Measurements from ENCODE around the gene GZMB.
"Not testable (repeated sequence)": the region's sequence is repeated elsewhere in the genome, so short reads cannot be mapped to it uniquely, and the experiment has no call there.

Gene GZMB

DNA sequence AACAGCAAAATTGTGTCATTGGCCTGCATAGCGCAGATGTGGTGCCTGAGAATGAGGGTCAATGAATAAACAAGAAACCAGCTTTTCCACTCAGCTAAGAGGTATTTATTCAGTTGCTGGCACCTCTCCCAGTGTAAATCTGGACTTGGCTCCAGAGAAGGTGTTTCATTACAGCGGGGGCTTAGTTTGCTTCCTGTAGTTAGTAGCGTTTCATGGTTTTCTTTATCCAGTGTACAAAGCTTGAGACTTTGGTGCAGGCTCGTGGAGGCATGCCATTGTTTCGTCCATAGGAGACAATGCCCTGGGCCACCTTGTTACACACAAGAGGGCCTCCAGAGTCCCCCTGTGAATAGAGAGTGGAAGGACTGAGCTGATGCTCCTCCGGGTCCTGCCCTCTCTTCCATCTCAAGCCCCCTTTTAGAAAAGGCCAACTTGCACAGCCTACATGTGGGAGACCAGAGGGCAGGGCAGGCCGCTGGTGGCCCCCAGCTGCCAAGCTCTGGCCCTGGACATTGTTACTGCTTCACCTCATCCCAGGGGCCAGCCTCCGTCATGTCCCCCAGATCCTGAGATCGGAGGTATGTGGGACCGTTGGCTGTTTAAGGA is 3.0 kb downstream of the GZMB start:
- no peak for DNase-seq

DNA sequence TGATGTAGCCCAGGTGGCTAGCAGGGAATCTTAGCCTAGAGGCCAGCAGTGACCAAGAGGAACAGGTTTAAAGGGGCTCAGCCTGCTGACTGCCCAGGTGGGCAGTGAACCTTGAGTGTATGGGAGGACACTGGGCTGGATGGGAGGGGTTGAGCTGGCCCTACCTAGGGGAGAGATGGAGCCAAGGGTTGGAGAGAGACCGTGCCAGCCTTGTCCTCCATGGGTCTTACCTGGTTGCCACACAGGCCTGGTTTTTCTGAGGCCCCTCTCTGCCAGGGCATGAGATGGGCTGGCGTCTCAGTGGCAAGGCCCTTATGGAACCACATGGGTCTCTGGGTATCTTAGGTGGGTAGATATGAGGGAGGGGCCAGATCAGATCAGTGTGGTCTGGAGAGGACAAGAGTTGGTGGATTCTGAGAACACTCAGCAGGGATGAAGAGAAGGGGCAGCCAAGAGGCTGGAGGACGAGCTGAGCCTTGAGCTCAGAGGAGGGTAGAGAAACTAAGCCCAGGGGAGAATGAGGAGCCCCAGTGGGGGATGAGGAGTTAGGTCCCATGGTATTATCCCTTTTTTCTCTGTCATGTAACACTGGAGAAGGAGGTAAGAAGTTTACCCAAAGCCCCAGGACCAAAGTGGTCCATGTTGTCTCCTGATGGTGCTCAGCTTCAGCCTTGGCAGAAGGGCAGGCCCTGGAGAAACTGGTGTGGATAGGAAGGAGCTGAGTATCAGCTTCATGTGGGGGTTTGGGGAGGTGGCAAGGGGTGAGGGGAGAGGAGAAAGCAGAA is 3.7 kb downstream of the GZMB start:
- no peak for DNase-seq

DNA sequence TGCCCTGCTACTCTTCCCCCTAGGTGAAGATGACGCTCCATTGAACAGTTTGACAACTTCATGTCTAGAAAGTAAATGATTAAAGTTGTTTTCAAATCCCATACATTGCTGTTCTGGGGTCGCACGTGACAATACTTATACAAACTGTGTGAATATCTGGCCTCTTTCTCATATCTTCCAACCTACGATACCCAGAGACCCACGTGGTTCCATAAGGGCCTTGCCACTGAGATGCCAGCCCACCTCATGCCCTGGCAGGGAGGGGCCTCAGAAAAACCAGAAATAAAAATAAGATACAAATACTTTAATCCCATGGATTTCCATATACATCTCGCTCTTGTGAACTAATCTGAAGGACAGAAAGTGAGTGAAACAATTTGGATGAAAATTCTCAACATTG is 4.5 kb downstream of the GZMB start:
- no peak for DNase-seq

DNA sequence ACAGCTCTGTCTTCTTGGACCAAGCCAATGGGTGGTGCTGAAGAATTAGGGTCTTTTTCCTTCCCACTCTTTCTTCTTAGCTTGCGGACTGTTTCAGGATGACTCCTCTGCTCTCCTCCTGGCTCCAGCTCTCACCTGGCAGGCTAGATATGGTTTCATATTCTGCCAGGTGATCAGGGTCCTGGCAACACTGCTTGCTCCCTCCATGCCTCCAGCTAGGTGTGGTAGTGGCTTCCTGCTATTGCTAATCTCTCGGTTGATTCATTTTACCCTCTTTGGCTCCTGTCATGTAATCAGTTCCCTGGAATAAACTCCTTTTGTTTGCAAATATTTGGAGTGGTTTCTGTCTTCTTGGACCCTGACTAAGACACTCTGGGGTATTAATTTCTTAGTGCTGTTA is 20.2 kb downstream of the GZMB start:
- no peak for DNase-seq

DNA sequence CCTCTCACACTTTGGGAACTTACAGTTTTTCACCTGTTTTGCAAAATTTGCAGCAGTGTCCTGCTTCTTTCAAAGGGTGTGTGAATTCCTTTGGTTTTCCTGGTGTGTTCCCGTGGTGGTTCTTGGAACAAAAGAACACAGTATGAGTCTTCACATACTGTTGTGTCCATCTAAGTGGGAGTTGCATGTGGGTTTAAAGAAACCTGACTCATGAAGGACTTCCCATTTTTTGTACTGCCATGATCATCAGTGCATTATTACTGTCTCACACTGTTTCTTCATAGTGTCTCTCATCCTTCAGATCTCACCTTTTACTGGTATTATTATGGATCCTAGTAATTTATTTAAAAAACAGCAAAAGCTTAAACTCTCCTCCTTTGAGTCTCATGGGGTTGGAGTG is 20.7 kb downstream of the GZMB start:
- DNase-seq = no peak

DNA sequence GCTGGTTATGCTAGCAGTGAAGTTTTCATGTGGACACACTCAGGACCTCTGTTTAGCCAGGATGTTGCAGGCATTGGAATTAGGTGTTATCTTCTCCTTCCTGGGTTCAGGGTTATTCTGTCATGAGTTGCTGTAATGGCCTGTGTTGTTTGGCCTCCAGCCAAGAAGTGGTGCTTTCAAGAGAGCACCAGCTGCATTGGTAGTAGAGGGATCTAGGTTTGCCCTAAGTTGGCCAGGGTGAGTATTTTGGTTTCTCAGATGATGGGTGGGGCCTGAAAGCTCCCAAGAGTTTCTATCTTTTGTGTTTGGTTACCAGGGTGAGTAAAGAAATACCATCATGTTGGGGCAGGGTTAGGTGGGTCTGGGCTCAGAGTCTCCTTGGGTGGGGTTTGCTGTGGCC is 21.8 kb downstream of the GZMB start:
- peak; percentile 27 for DNase-seq

DNA sequence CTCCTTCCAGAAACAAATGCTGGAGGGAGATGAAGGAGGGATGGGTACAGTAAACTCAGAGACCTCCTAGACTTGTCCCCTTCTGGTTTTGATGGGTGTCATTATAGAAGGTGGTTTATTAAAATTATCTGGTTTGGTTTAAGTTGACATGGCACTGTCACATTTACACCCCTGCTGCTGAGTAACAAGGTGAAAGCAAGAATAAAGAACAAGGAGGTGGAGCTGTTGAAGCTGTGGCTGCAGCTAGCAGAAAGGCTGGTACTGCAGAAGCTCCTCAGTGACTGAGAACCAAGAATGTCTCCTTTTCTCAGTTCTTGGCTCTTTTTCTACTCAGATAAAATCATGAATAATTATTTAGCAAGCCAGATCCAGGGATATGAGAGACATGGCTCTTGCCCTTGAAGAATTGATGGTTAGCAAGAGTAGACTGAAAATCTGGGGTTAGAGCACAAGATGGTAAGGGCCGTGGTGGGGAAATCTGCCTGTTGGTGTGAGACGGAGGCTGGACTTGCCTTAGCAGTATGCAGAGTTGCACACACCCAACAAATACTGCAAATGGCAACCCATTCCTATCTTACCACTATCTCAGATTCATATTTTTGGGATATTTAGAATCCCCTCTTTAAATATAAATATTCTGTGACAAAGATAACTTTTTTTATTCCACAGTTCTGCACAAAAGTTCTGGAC is 24.2 kb downstream of the GZMB start, which contains the start of gene GZMH:
GZMH (minus strand) TSS at position 31 of the 690 bp plus-strand sequence. CDS start 72 bp downstream, outside the sequence.
- peak; percentile 50 for DNase-seq

DNA sequence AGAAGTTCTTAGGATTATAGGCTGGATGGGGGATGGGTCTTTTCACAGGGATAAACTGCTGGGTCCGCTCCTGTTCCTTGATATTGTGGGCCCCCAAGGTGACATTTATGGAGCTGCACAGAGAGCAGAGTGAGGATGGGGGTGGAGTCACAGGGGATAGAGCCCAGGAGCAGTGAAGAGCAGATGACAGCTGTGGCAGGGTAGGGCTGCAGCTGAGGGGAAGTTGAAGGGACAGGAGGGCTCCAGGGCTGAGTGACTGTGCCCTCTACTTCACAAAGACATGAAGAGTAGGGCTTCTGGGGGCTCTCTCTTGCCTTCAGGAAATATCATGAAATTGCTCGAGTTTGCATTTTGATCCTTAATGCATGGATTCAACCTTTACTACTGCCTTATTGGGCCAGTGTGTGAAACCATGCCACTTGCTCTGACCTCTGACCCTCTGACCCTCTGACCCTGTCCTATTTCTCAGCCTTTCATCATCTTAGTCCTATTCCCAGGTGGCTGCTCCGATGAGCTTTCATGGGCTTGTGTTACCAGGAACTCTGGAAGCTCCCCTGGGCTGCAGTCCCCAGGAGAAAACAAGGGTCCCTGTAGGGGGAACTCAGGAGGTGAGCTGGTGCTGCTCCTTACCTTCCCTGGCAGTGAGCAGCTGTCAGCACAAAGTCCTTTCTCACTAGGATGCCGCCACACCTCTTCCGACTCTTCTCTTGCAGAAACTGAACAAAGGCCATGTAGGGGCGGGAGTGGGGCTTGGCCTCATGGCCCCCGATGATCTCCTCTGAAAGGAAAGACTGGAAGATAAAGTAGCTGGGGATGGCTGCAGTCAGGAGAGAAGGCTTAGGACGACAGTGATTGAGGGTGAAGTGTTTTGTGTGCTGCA is 26.1 kb downstream of the GZMB start:
- DNase-seq = no peak

DNA sequence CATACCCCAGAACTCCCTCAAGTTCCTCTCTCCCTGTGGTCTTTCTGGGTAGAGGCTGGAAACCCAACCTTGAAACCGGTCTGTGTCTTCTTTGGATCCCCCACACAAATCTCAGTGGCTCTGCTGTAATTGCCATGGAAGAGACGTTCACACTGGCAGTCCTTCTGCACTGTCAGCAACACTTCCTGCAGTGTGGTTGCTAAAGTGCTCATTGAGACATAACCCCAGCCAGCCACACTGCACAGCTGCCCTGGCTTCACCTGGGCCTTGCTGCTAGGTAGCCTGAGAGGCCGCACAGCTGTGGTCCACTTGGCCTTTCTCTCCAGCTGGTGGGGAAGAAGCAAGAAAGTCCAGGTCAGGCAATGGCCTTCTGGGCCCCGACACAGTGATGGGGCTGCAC is 26.9 kb downstream of the GZMB start:
- peak; percentile 30 for DNase-seq

DNA sequence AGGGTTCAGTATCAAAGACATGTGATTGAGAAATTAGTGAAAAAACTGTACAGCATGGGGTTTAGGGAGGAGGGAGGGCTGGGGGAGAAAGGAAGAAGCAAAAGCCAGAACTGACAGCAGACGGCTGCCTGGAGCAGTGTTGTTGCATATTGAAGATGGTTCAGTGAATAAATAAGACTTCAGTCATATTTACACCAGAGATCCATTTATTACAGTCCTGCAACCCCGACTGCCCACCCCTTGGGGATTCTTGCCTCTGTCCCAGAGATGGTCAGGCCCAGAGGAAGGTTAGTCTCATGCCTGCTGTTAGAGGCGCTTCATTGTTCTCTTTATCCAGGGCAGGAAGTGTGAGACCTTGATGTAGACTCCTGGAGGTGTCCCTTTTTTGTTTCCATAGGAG is 27.7 kb downstream of the GZMB start:
- no peak for DNase-seq

DNA sequence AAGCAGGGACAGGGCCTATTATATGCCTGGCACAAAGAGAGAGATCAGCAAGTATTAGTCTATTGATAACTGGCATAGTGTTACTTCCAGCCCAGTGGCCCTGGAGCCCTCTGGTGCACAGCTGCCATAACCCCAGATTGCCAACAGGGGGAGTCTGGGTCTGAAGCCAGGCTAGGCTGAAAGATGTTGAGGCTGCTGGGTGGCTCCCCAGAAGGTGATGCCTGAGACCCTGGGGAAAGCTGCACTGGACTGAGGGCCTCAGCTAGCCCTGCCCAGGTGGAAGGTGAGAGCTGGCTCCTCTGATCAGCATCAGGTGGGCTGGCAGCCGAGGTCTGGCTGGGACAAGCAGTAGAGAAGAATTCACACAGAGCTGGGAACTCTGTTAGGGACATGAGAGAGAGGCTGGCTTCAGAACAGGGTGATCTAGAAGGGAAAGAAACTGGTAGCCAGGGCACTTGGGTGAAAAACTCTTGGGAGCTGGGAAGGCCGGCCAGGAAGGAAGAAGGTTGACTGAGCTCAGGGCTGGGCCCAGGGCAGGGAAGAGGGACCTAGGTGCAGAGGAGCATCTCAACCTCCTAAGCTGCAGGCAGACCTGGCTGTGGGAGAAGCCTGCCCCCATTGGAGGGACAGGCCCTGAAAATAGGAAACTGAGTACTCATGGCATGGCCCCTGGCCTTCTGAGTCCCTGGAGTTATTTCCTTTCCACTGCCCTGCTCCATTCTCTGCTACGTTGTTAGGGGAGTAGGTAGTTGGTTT is 28.4 kb downstream of the GZMB start:
- peak; percentile 74 for DNase-seq

DNA sequence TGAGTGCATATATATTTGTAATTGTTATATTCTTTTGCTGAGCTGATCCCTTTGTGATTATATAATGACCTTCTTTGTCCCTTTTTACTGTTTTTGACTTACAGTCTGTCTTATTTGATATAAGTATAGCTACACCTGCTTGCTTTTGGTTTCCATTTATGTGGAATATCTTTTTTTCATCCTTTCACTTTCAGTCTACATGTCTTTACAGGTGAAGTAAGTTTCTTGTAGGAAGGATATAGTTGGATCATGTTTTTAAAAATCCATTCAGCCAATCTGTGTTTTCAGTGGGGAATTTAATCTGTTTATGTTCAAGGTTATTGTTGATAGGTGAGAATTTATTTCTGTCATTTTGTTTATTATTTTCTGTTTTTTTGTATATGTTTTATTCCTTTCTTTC is 36.6 kb downstream of the GZMB start:
- DNase-seq = no peak

DNA sequence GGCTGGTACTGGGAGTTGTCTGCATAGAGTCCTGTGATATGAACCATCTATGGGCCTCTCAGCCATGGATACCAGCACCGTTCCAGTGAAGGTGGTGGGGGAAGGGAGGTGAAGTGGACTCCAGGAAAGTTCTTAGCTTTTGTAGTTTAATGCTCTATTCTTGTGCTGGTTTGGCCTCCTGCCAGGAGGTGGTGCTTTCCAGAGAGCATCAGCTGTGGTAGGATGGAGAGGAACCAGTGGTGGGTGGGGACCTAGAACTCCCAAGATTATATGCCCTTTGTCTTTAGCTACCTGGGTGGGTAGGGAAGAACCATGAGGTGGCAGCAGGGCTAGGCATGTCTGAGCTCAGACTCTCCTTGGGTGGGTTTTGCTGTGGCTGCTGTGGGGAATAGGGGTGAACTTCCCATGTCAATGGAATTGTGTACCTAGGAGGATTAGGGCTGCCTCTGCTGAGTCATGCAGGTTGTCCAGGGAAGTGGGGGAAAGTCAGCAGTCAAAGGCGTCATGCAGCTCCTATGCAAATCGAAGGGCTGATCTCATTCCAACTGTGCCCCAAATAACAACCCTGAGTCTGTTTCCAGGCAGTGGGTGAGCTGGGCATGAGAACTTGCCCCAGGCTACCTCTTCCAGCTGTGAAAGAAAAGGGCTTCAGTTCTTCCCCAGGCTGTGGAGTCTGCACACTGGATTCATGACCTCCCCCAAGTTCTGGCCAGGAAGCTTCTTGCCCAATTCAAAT is 38.7 kb downstream of the GZMB start:
- DNase-seq = no peak

DNA sequence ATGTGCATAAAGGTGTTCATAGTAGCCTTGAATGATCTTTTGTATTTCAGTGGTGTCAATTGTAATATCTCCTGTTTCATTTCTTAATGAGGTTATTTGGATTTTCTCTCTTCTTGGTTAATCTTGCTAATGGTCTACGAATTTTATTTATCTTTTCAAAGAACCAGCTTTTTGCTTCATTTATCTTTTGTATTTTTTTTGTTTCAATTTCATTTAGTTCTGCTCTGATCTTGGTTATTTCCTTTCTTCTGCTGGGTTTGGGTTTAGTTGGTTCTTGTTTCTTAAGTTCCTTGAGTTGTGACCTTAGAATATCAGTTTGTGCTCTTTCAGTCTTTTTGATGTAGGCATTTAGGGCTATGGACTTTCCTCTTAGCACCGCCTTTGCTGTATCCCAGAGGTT is 43.0 kb downstream of the GZMB start:
- not testable (repeated sequence) for DNase-seq

DNA sequence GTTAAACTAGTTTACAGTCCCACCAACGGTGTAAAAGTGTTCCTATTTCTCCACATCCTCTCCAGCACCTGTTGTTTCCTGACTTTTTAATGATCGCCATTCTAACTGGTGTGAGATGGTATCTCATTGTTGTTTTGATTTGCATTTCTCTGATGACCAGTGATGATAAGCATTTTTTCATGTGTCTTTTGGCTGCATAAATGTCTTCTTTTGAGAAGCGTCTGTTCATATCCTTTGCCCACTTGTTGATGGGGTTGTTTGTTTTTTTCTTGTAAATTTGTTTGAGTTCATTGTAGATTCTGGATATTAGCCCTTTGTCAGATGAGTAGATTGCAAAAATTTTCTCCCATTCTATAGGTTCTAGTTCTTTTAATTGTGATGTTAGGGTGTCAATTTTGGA is 49.6 kb downstream of the GZMB start:
- DNase-seq = not testable (repeated sequence)
